ENCODE results near the gene TEC. TPM values are rescaled to one million over a fixed set of nuclear protein-coding genes. Genes with fewer than 3 reads are reported as not detected.

The TEC gene
- total and polyA plus RNA-seq, 2 experiments from 2014 or later, result 2.9 to 3.0 TPM

DNA sequence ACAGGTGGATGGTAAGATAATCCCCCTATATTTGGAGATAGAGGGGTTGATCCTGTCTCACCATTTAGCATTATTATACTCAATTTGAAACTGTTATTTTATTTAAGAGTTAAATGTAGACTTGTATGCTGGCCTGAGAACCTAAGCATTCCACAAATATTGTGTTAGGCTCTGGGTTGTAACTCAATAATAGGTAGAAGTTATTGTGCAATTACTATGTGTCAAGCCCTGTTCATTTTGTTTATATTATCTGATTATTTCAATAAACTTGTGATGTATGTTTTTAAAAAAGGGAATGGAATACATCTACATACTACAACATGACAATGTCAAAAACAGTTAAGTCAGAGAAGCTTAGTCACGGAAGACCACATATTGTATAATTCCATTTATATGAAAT is 122.0 kb downstream of the TEC start:
- no peaks in the 10 kb centered on the region; the same call in 2 of the 3 replicates for H3K9me3 Mint-ChIP-seq
- TF ChIP-seq, protein P1, sequence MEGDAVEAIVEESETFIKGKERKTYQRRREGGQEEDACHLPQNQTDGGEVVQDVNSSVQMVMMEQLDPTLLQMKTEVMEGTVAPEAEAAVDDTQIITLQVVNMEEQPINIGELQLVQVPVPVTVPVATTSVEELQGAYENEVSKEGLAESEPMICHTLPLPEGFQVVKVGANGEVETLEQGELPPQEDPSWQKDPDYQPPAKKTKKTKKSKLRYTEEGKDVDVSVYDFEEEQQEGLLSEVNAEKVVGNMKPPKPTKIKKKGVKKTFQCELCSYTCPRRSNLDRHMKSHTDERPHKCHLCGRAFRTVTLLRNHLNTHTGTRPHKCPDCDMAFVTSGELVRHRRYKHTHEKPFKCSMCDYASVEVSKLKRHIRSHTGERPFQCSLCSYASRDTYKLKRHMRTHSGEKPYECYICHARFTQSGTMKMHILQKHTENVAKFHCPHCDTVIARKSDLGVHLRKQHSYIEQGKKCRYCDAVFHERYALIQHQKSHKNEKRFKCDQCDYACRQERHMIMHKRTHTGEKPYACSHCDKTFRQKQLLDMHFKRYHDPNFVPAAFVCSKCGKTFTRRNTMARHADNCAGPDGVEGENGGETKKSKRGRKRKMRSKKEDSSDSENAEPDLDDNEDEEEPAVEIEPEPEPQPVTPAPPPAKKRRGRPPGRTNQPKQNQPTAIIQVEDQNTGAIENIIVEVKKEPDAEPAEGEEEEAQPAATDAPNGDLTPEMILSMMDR (conservative IDR thresholded peaks at IDR 0.05; ENCODE audit: low read depth in 2 of 2), result no peak
- TF ChIP-seq EZH2 (IDR thresholded peaks at IDR 0.05; ENCODE audit: low read depth, unreplicated experiment) (no peak), EZH2phosphoT487 (IDR thresholded peaks at IDR 0.05; ENCODE audit: unreplicated experiment) (no peak), POLR2AphosphoS5 (IDR thresholded peaks at IDR 0.05; ENCODE audit: low read depth) (no peak)
- H3K9me2 ChIP-seq (ENCODE audit: insufficient read depth), result no peaks in the 10 kb centered on the region
- no peaks in the 10 kb centered on the region for H3K27me3 ChIP-seq (ENCODE audit: insufficient read depth)
- peaks cover 2% of the 10 kb centered on the region; the same call in 1 of the 3 replicates for H3K36me3 Mint-ChIP-seq (ENCODE audit: low read depth)
- no peaks in the 10 kb centered on the region for H3K4me1 ChIP-seq (ENCODE audit: insufficient read depth)
- no peak overlapping the region for H3K27ac Mint-ChIP-seq
- no peaks in the 10 kb centered on the region for H3K79me2 ChIP-seq (replicated peaks; ENCODE audit: insufficient read depth)
- DNase-seq (ENCODE audit: low spot score) (no peak), ATAC-seq (no peak)
- no peaks in the 10 kb centered on the region for H3K36me3 ChIP-seq (ENCODE audit: insufficient read depth)
- H3K27me3 Mint-ChIP-seq (ENCODE audit: insufficient read depth, low read depth, poor library complexity), result peaks cover 2% of the 10 kb centered on the region
- H3K4me1 Mint-ChIP-seq, result peaks cover 8% of the 10 kb centered on the region; the same call in 2 of the 3 replicates
- H3K4me3 ChIP-seq, result no peak overlapping the region
- H3K4me3 Mint-ChIP-seq, result no peak overlapping the region
- H3K4me2 ChIP-seq, result no peak overlapping the region
- H3K27ac ChIP-seq (ENCODE audit: low read depth), result no peak overlapping the region
- no peak overlapping the region for H2AFZ ChIP-seq
- no peaks in the 10 kb centered on the region for H4K20me1 ChIP-seq (replicated peaks; ENCODE audit: insufficient read depth)
- no peaks in the 10 kb centered on the region for H3F3A ChIP-seq (replicated peaks; ENCODE audit: low read depth)

- Histone ChIP-seq H3K36me3 (ENCODE audit: insufficient read depth) (0 out of 2 replicates have a peak, but pooled peaks cover 3% of the 10 kb centered on the region), H3K27me3 (ENCODE audit: insufficient read depth) (no peaks in the 10 kb centered on the region), H3F3A (replicated peaks; ENCODE audit: low read depth) (no peaks in the 10 kb centered on the region), H3K27ac (ENCODE audit: low read depth) (no peak overlapping the region), H3K4me1 (ENCODE audit: insufficient read depth) (no peaks in the 10 kb centered on the region), H3K79me2 (replicated peaks; ENCODE audit: insufficient read depth) (no peaks in the 10 kb centered on the region), H4K20me1 (replicated peaks; ENCODE audit: insufficient read depth) (no peaks in the 10 kb centered on the region), H3K4me3 (no peak overlapping the region), H3K4me2 (no peak overlapping the region), H3K9me2 (ENCODE audit: insufficient read depth) (0 out of 2 replicates have a peak, but pooled peaks cover 3% of the 10 kb centered on the region), H2AFZ (no peak overlapping the region)
- Mint-ChIP-seq H3K27me3 (ENCODE audit: insufficient read depth, low read depth, poor library complexity) (no peaks in the 10 kb centered on the region), H3K27ac (no peak overlapping the region), H3K4me1 (no peaks in the 10 kb centered on the region), H3K4me3 (no peak overlapping the region), H3K36me3 (ENCODE audit: low read depth) (peaks cover 7% of the 10 kb centered on the region; the same call in 1 of the 3 replicates), H3K9me3 (no peaks in the 10 kb centered on the region)
- TF ChIP-seq EZH2 (IDR thresholded peaks at IDR 0.05; ENCODE audit: low read depth, unreplicated experiment), result no peak
- TF ChIP-seq, protein P1 (conservative IDR thresholded peaks at IDR 0.05; ENCODE audit: low read depth in 2 of 2), result peak in 1 of 2 experiments; percentile 63; a peak in 3 of 4 replicates
- TF ChIP-seq STAT1 (IDR thresholded peaks at IDR 0.05; ENCODE audit: unreplicated experiment), result no peak
- no peak for TF ChIP-seq ZNF331 (CRISPR knock-in tag; IDR thresholded peaks at IDR 0.05; ENCODE audit: low read depth)
- TF ChIP-seq, protein P2, sequence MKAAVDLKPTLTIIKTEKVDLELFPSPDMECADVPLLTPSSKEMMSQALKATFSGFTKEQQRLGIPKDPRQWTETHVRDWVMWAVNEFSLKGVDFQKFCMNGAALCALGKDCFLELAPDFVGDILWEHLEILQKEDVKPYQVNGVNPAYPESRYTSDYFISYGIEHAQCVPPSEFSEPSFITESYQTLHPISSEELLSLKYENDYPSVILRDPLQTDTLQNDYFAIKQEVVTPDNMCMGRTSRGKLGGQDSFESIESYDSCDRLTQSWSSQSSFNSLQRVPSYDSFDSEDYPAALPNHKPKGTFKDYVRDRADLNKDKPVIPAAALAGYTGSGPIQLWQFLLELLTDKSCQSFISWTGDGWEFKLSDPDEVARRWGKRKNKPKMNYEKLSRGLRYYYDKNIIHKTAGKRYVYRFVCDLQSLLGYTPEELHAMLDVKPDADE (IDR thresholded peaks at IDR 0.05), result no peak
- DNase-seq (ENCODE audit: low spot score), result peak; percentile 77
- ATAC-seq, result peak; percentile 47; the same call in 2 of the 3 replicates
These were observed 128.6 kb downstream of the TEC start for GRCh38 chr4:48141048-48141447.
